HG02588 (cell line): ENCODE measurements around the gene GALNT9.

ENCODE experiments used
- ATAC-seq: cut with Tn5 transposase; IDR thresholded peaks from one replicate; pipeline ENCODE4 v1.9.1; 2021; ENCODE audit warnings: mild to moderate bottlenecking, moderate library complexity; ENCODE audit not compliant: unreplicated experiment

The GALNT9 gene

GRCh38 chr12:132187646-132188450, 141.5 kb downstream of the GALNT9 start:
- no peak for ATAC-seq

GRCh38 chr12:132186857-132187620, 142.3 kb downstream of the GALNT9 start:
- no peak for ATAC-seq

- no peak for ATAC-seq
Observed at GRCh38 chr12:132186208-132186856, 143.1 kb downstream of the GALNT9 start.

GRCh38 chr12:132185705-132186104, 143.7 kb downstream of the GALNT9 start:
- no peak for ATAC-seq

GRCh38 chr12:132182711-132183365, 146.6 kb downstream of the GALNT9 start:
- no peak for ATAC-seq

- ATAC-seq: no peak
Observed at GRCh38 chr12:132182206-132182710, 147.1 kb downstream of the GALNT9 start.

- no peak for ATAC-seq
Observed at GRCh38 chr12:132181570-132182200, 147.7 kb downstream of the GALNT9 start.

GRCh38 chr12:132180648-132181546, 148.5 kb downstream of the GALNT9 start:
- no peak for ATAC-seq

GRCh38 chr12:132179431-132180362, 149.7 kb downstream of the GALNT9 start:
- no peak for ATAC-seq

GRCh38 chr12:132178801-132179401, 150.5 kb downstream of the GALNT9 start:
- no peak for ATAC-seq

- ATAC-seq: no peak
Observed at GRCh38 chr12:132178316-132178715, 151.1 kb downstream of the GALNT9 start.

- no peak for ATAC-seq
Observed at GRCh38 chr12:132176920-132177551, 152.4 kb downstream of the GALNT9 start.

- no peak for ATAC-seq
Observed at GRCh38 chr12:132176385-132176919, 152.9 kb downstream of the GALNT9 start.

- ATAC-seq: no peak
Observed at GRCh38 chr12:132175496-132176384, 153.6 kb downstream of the GALNT9 start.

GRCh38 chr12:132174839-132175490, 154.4 kb downstream of the GALNT9 start:
- ATAC-seq: no peak
